HCT116 (cell line): ENCODE results near the gene ABCC11. TPM values are rescaled to one million over a fixed set of nuclear protein-coding genes. Genes with fewer than 3 reads are reported as not detected.

Experiments used
- ATAC-seq: fragments of 200-7000 bp; cut with Tn5 transposase; 2 replicates; pipeline ENCODE4 v1.9.1; 2020; ENCODE audit warnings: mild to moderate bottlenecking, moderate library complexity
- BruUV-seq: library from RNA; stranded (reverse); fragments of 400-500 nt; replicated peaks from 2 replicates; lab custom pipeline; 2021; lab: Mats Ljungman, UMichigan
- CTCF ChIA-PET: fragments of 300-600 bp; sonication (Branson Sonifier 250); formaldehyde crosslinking; loops from one replicate; lab custom pipeline; 2021; ENCODE audit warnings: antibody characterized with exemption; lab: Charles Lee
- POLR2A ChIA-PET: fragments of 300-600, 350-600 bp; sonication (Branson Sonifier 250); formaldehyde crosslinking; loops from one replicate; lab custom pipeline; 2021; ENCODE audit warnings: antibody characterized with exemption; lab: Charles Lee
- RAD21 ChIA-PET, 2 experiments: fragments of 300-600 bp; sonication (Branson Sonifier 250); formaldehyde crosslinking; loops; one replicate each; lab custom pipeline; 2023; ENCODE audit warnings: low total read pairs in 2 of 2; ENCODE audit not compliant: uncharacterized antibody in 2 of 2, unreplicated experiment in 2 of 2, low non-redundant PET in 1 of 2; lab: Charles Lee
- DNase-seq: peaks from one replicate; pipeline ENCODE4 v3.0.0-alpha.2; 2010; ENCODE audit warnings: low read depth, low spot score
- H2AFZ ChIP-seq: fragments of 200-600 bp; shearing (Covaris generic), sonication (generic); 2 replicates; pipeline ENCODE4 v1.6.1; 2017; ENCODE audit warnings: low read depth, mixed run types, mixed read lengths, antibody characterized with exemption, low read length; ENCODE audit not compliant: poor library complexity, severe bottlenecking
- H3K27ac ChIP-seq: 2 replicates; pipeline ENCODE4 v1.5.1; 2012; ENCODE audit warnings: low read depth, low read length
- H3K27me3 ChIP-seq: fragments of 200-600 bp; sonication (generic); 2 replicates; pipeline ENCODE4 v1.6.1; 2016; ENCODE audit warnings: mixed run types, low read length, mixed read lengths; ENCODE audit not compliant: insufficient read depth
- H3K36me3 ChIP-seq, 2 experiments: fragments of 200-500 bp in 1 of 2; fragments of 200-600 bp in 1 of 2; sonication (Bioruptor generic) in 1 of 2; sonication (generic) in 1 of 2; 2 replicates each; pipeline versions ENCODE4 v1.5.1 to v1.6.1; 2014 to 2016; ENCODE audit warnings: low read length in 2 of 2, inconsistent platforms in 1 of 2, mixed read lengths in 1 of 2, mixed run types in 1 of 2; ENCODE audit not compliant: insufficient read depth in 2 of 2, control insufficient read depth in 1 of 2
- H3K4me1 ChIP-seq, 2 experiments: fragments of 200-600 bp in 1 of 2; sonication (generic) in 1 of 2; 2 replicates each; pipeline versions ENCODE4 v1.5.1 to v1.6.1; 2012 to 2017; ENCODE audit warnings: low read length in 2 of 2, inconsistent platforms in 1 of 2, mild to moderate bottlenecking in 1 of 2, mixed read lengths in 1 of 2, mixed run types in 1 of 2, moderate library complexity in 1 of 2; ENCODE audit not compliant: insufficient read depth in 2 of 2, control insufficient read depth in 1 of 2
- H3K4me2 ChIP-seq: fragments of 200-600 bp; sonication (generic); 2 replicates; pipeline ENCODE4 v1.6.1; 2017; ENCODE audit warnings: mixed run types, low read length, mixed read lengths
- H3K4me3 ChIP-seq, 2 experiments: fragments of 200-600 bp in 1 of 2; sonication (generic) in 1 of 2; replicated peaks in 1 of 2; 2 replicates each; pipeline ENCODE4 v1.5.1; 2011 to 2016; ENCODE audit warnings: low read length in 2 of 2, control low read depth in 1 of 2, low read depth in 1 of 2, mild to moderate bottlenecking in 1 of 2, mixed read lengths in 1 of 2, mixed run types in 1 of 2
- H3K79me2 ChIP-seq: fragments of 200-600 bp; sonication (generic); 2 replicates; pipeline ENCODE4 v1.6.1; 2017; ENCODE audit warnings: mild to moderate bottlenecking, mixed run types, low read length, moderate library complexity, mixed read lengths; ENCODE audit not compliant: insufficient read depth
- H3K9ac ChIP-seq: fragments of 200-600 bp; sonication (generic); 2 replicates; pipeline ENCODE4 v1.6.1; 2016; ENCODE audit warnings: low read length, mixed read lengths
- H3K9me2 ChIP-seq: fragments of 200-600 bp; sonication (generic), shearing (Covaris generic); 2 replicates; pipeline ENCODE4 v1.6.1; 2017; ENCODE audit warnings: mixed run types, mild to moderate bottlenecking, moderate library complexity; ENCODE audit not compliant: insufficient read depth
- H3K9me3 ChIP-seq, 2 experiments: fragments of 200-500 bp in 1 of 2; fragments of 200-600 bp in 1 of 2; sonication (Bioruptor generic) in 1 of 2; sonication (generic) in 1 of 2; 2 replicates each; pipeline ENCODE4 v1.6.1; 2014 to 2017; ENCODE audit warnings: low read length in 2 of 2, mixed read lengths in 2 of 2, inconsistent platforms in 1 of 2, low read depth in 1 of 2, mild to moderate bottlenecking in 1 of 2, mixed run types in 1 of 2, moderate library complexity in 1 of 2; ENCODE audit not compliant: control insufficient read depth in 1 of 2, insufficient read depth in 1 of 2
- H4K20me1 ChIP-seq: fragments of 200-600 bp; sonication (generic), shearing (Covaris generic); 2 replicates; pipeline ENCODE4 v1.6.1; 2017; ENCODE audit warnings: mixed run types, mild to moderate bottlenecking, moderate library complexity; ENCODE audit not compliant: insufficient read depth
- CTCF ChIP-seq, 3 experiments: fragments of 200-600 bp in 1 of 3; sonication (generic) in 1 of 3; IDR thresholded peaks in 2 of 3; conservative IDR thresholded peaks in 1 of 3; 2 replicates each; pipeline ENCODE4 v1.5.1; 2012 to 2017; ENCODE audit warnings: low read depth in 2 of 3, low read length in 2 of 3, antibody characterized with exemption in 1 of 3, borderline replicate concordance in 1 of 3, control low read depth in 1 of 3, mild to moderate bottlenecking in 1 of 3, mixed read lengths in 1 of 3, mixed run types in 1 of 3, moderate library complexity in 1 of 3; ENCODE audit not compliant: insufficient read depth in 1 of 3
- EZH2 ChIP-seq: fragments of 200-600 bp; sonication (generic); IDR thresholded peaks from 2 replicates; pipeline ENCODE4 v1.6.1; 2017; ENCODE audit warnings: antibody characterized with exemption, mixed run types
- FOSL1 ChIP-seq: IDR thresholded peaks from 2 replicates; pipeline ENCODE4 v1.6.1; 2012; ENCODE audit warnings: low read depth
- POLR2AphosphoS5 ChIP-seq: IDR thresholded peaks from 2 replicates; pipeline ENCODE4 v1.6.1; 2011; ENCODE audit warnings: mild to moderate bottlenecking, low read depth, low read length, moderate library complexity
- RAD21 ChIP-seq: IDR thresholded peaks from 2 replicates; pipeline ENCODE4 v1.6.1; 2012; ENCODE audit warnings: low read depth, mild to moderate bottlenecking
- YY1 ChIP-seq: IDR thresholded peaks from 2 replicates; pipeline ENCODE4 v1.6.1; 2011; ENCODE audit warnings: low read length, low read depth, moderate library complexity, mild to moderate bottlenecking; ENCODE audit not compliant: insufficient replicate concordance; ENCODE audit errors: extremely low read depth
- ZBTB33 ChIP-seq: IDR thresholded peaks from 2 replicates; pipeline ENCODE4 v1.6.1; 2011; ENCODE audit warnings: mild to moderate bottlenecking, low read length, moderate library complexity; ENCODE audit not compliant: insufficient replicate concordance; ENCODE audit errors: extremely low read depth
- ZFX ChIP-seq: fragments of 450-650 bp; IDR thresholded peaks from 2 replicates; pipeline ENCODE4 v1.6.1; 2017
- intact Hi-C: fragments of 100-400 bp; cut with micrococcal nuclease; formaldehyde crosslinking; loops from 2 replicates; pipeline ENCODE4 v1.10.0; 2022
- total RNA-seq: library from RNA; stranded (reverse); gene quantifications from one replicate; pipeline ENCODE4 v1.2.1, GENCODE V29; 2021; ENCODE audit not compliant: unreplicated experiment
- TF ChIP-seq, protein P1 (sequence below): IDR thresholded peaks from 2 replicates; pipeline ENCODE4 v1.6.1; 2012; ENCODE audit warnings: low read depth

The ABCC11 gene
- total RNA-seq, 1 experiment from 2014 or later: 0.54 TPM

- no peaks in the 10 kb centered on the region for H3K4me1 ChIP-seq
- no peak overlapping the region for H3K9ac ChIP-seq
- no peaks in the 10 kb centered on the region for H3K36me3 ChIP-seq
- DNase-seq: no peak
- ChIA-PET POLR2A (no interaction called here), RAD21 (no interaction called here), CTCF (no interaction called here)
- H3K4me2 ChIP-seq: no peak overlapping the region
- TF ChIP-seq POLR2AphosphoS5: no peak
- no peak for TF ChIP-seq FOSL1
- TF ChIP-seq CTCF (IDR thresholded peaks at IDR 0.05 in 2 of 3, conservative IDR thresholded peaks at IDR 0.05 in 1 of 3; ENCODE audit: borderline replicate concordance in 1 of 3, insufficient read depth in 1 of 3, low read depth in 2 of 3, low read length in 2 of 3): no peak
- no peak for TF ChIP-seq ZFX
- TF ChIP-seq, protein P1, sequence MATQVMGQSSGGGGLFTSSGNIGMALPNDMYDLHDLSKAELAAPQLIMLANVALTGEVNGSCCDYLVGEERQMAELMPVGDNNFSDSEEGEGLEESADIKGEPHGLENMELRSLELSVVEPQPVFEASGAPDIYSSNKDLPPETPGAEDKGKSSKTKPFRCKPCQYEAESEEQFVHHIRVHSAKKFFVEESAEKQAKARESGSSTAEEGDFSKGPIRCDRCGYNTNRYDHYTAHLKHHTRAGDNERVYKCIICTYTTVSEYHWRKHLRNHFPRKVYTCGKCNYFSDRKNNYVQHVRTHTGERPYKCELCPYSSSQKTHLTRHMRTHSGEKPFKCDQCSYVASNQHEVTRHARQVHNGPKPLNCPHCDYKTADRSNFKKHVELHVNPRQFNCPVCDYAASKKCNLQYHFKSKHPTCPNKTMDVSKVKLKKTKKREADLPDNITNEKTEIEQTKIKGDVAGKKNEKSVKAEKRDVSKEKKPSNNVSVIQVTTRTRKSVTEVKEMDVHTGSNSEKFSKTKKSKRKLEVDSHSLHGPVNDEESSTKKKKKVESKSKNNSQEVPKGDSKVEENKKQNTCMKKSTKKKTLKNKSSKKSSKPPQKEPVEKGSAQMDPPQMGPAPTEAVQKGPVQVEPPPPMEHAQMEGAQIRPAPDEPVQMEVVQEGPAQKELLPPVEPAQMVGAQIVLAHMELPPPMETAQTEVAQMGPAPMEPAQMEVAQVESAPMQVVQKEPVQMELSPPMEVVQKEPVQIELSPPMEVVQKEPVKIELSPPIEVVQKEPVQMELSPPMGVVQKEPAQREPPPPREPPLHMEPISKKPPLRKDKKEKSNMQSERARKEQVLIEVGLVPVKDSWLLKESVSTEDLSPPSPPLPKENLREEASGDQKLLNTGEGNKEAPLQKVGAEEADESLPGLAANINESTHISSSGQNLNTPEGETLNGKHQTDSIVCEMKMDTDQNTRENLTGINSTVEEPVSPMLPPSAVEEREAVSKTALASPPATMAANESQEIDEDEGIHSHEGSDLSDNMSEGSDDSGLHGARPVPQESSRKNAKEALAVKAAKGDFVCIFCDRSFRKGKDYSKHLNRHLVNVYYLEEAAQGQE: no peak
- no peak for TF ChIP-seq ZBTB33
- no peak for TF ChIP-seq EZH2
- no peak for TF ChIP-seq RAD21
- TF ChIP-seq YY1: no peak
- no peak overlapping the region for H3K27ac ChIP-seq
- ATAC-seq: no peak
- no peak overlapping the region for H2AFZ ChIP-seq
- no peak overlapping the region for H3K4me3 ChIP-seq
- BruUV-seq: no TSS peak
- H3K9me2 ChIP-seq: no peaks in the 10 kb centered on the region
- no peaks in the 10 kb centered on the region for H4K20me1 ChIP-seq
- intact Hi-C loops: no loop called here
- H3K27me3 ChIP-seq: no peaks in the 10 kb centered on the region
- H3K9me3 ChIP-seq: no peaks in the 10 kb centered on the region
- no peaks in the 10 kb centered on the region for H3K79me2 ChIP-seq
Observed at GRCh38 chr16:48188449-48189102, 58.8 kb downstream of the ABCC11 start.
